Measurements from ENCODE around the gene MYD88. TPM values are rescaled to one million over a fixed set of nuclear protein-coding genes. Genes with fewer than 3 reads are reported as not detected.

Gene MYD88
- polyA plus RNA-seq, 3 donors: 286 to 427 (median 398) TPM

GRCh38 chr3:38170722-38171121 lies 32.3 kb downstream of the MYD88 start:
- Mint-ChIP-seq H3K27me3 (ENCODE audit: low read depth in 3 of 3) (no peaks in the 10 kb centered on the region), H3K4me1 (peaks cover 59% of the 10 kb centered on the region), H3K4me3 (no peak overlapping the region), H3K27ac (peak overlapping the region in 2 of 7 donors; percentile 16 to 27), H3K9me3 (no peaks in the 10 kb centered on the region), H3K36me3 (peaks cover 21 to 27% of the 10 kb centered on the region in 2 donors)
- intact Hi-C loops (cut with micrococcal nuclease): no loop called here
- H3K27me3 ChIP-seq (ENCODE audit: control insufficient read depth in 2 of 2, insufficient read depth in 2 of 2, low read length in 2 of 2): no peaks in the 10 kb centered on the region
- H3K9ac ChIP-seq (ENCODE audit: insufficient read depth, low read length, poor library complexity, severe bottlenecking): no peak overlapping the region
- peaks cover 100% of the 10 kb centered on the region for H3K79me2 ChIP-seq (ENCODE audit: insufficient read depth, low read length)
- H3K4me1 ChIP-seq (ENCODE audit: control insufficient read depth in 1 of 2, insufficient read depth in 2 of 2, low read length in 2 of 2): peaks cover 18 to 29% of the 10 kb centered on the region in 2 donors
- H3K36me3 ChIP-seq (replicated peaks in 1 of 2; ENCODE audit: control insufficient read depth in 1 of 2, insufficient read depth in 2 of 2, low read length in 2 of 2): no peaks in the 10 kb centered on the region
- no peaks in the 10 kb centered on the region for H3K9me3 ChIP-seq (replicated peaks in 1 of 2; ENCODE audit: control insufficient read depth in 1 of 2, insufficient read depth in 1 of 2, low read length in 2 of 2)
- no peak overlapping the region for H3K4me3 ChIP-seq (replicated peaks in 1 of 3; ENCODE audit: low read depth in 2 of 3, low read length in 3 of 3)
- DNase-seq: no peak
- H3K27ac ChIP-seq (ENCODE audit: low read depth in 1 of 2, low read length in 2 of 2): no peak overlapping the region
- TF ChIP-seq CTCF (IDR thresholded peaks at IDR 0.05): no peak
- peaks cover 97% of the 10 kb centered on the region for H4K20me1 ChIP-seq (ENCODE audit: insufficient read depth, low read length)
- 100% methylated on average over 1 of the region's 4 CpGs for WGBS (ENCODE audit: insufficient coverage)
- no peak overlapping the region for H2AFZ ChIP-seq (ENCODE audit: insufficient read depth, low read depth, low read length, poor library complexity, severe bottlenecking)
- no peak overlapping the region for H3K4me2 ChIP-seq (replicated peaks; ENCODE audit: extremely low read depth, low read length, poor library complexity, severe bottlenecking)

- Histone ChIP-seq H3K27me3 (ENCODE audit: control insufficient read depth in 2 of 2, insufficient read depth in 2 of 2, low read length in 2 of 2) (no peaks in the 10 kb centered on the region), H3K27ac (ENCODE audit: low read depth in 1 of 2, low read length in 2 of 2) (no peak overlapping the region), H3K79me2 (ENCODE audit: insufficient read depth, low read length) (peaks cover 100% of the 10 kb centered on the region), H4K20me1 (ENCODE audit: insufficient read depth, low read length) (peaks cover 99% of the 10 kb centered on the region), H3K4me1 (ENCODE audit: control insufficient read depth in 1 of 2, insufficient read depth in 2 of 2, low read length in 2 of 2) (peaks cover 12 to 21% of the 10 kb centered on the region in 2 donors), H3K9ac (ENCODE audit: insufficient read depth, low read length, poor library complexity, severe bottlenecking) (no peak overlapping the region), H3K36me3 (replicated peaks in 1 of 2; ENCODE audit: control insufficient read depth in 1 of 2, insufficient read depth in 2 of 2, low read length in 2 of 2) (no peaks in the 10 kb centered on the region), H2AFZ (ENCODE audit: insufficient read depth, low read depth, low read length, poor library complexity, severe bottlenecking) (no peak overlapping the region), H3K4me2 (replicated peaks; ENCODE audit: extremely low read depth, low read length, poor library complexity, severe bottlenecking) (no peak overlapping the region), H3K9me3 (replicated peaks in 1 of 2; ENCODE audit: control insufficient read depth in 1 of 2, insufficient read depth in 1 of 2, low read length in 2 of 2) (no peaks in the 10 kb centered on the region), H3K4me3 (replicated peaks in 1 of 3; ENCODE audit: low read depth in 2 of 3, low read length in 3 of 3) (no peak overlapping the region)
- no peak for TF ChIP-seq CTCF (IDR thresholded peaks at IDR 0.05)
- intact Hi-C loops (cut with micrococcal nuclease): no loop called here
- no peak for DNase-seq
- Mint-ChIP-seq H3K27me3 (ENCODE audit: low read depth in 3 of 3) (no peaks in the 10 kb centered on the region), H3K9me3 (no peaks in the 10 kb centered on the region), H3K27ac (no peak overlapping the region), H3K4me3 (no peak overlapping the region), H3K36me3 (peaks cover 21 to 24% of the 10 kb centered on the region in 2 donors), H3K4me1 (peaks cover 55% of the 10 kb centered on the region)
- 100% methylated on average over 1 of the region's 2 CpGs for WGBS (ENCODE audit: insufficient coverage)
Observed at GRCh38 chr3:38171622-38172021, 33.2 kb downstream of the MYD88 start.

Data from CD14-positive monocyte (primary cell).